HCT116 (cell line): ENCODE measurements around the gene ABR. TPM values are rescaled to one million over a fixed set of nuclear protein-coding genes. Genes with fewer than 3 reads are reported as not detected.

Experiments
- ATAC-seq: fragments of 200-7000 bp; cut with Tn5 transposase; 2 replicates; pipeline ENCODE4 v1.9.1; 2020; ENCODE audit warnings: mild to moderate bottlenecking, moderate library complexity
- BruUV-seq: library from RNA; stranded (reverse); fragments of 400-500 nt; replicated peaks from 2 replicates; lab custom pipeline; 2021; lab: Mats Ljungman, UMichigan
- CTCF ChIA-PET: fragments of 300-600 bp; sonication (Branson Sonifier 250); formaldehyde crosslinking; loops from one replicate; lab custom pipeline; 2021; ENCODE audit warnings: antibody characterized with exemption; lab: Charles Lee
- POLR2A ChIA-PET: fragments of 300-600, 350-600 bp; sonication (Branson Sonifier 250); formaldehyde crosslinking; loops from one replicate; lab custom pipeline; 2021; ENCODE audit warnings: antibody characterized with exemption; lab: Charles Lee
- RAD21 ChIA-PET, 2 experiments: fragments of 300-600 bp; sonication (Branson Sonifier 250); formaldehyde crosslinking; loops; one replicate each; lab custom pipeline; 2023; ENCODE audit warnings: low total read pairs in 2 of 2; ENCODE audit not compliant: uncharacterized antibody in 2 of 2, unreplicated experiment in 2 of 2, low non-redundant PET in 1 of 2; lab: Charles Lee
- DNase-seq: peaks from one replicate; pipeline ENCODE4 v3.0.0-alpha.2; 2010; ENCODE audit warnings: low read depth, low spot score
- H2AFZ ChIP-seq: fragments of 200-600 bp; shearing (Covaris generic), sonication (generic); 2 replicates; pipeline ENCODE4 v1.6.1; 2017; ENCODE audit warnings: low read depth, mixed run types, mixed read lengths, antibody characterized with exemption, low read length; ENCODE audit not compliant: poor library complexity, severe bottlenecking
- H3K27ac ChIP-seq: 2 replicates; pipeline ENCODE4 v1.5.1; 2012; ENCODE audit warnings: low read depth, low read length
- H3K27me3 ChIP-seq: fragments of 200-600 bp; sonication (generic); 2 replicates; pipeline ENCODE4 v1.6.1; 2016; ENCODE audit warnings: mixed run types, low read length, mixed read lengths; ENCODE audit not compliant: insufficient read depth
- H3K36me3 ChIP-seq, 2 experiments: fragments of 200-500 bp in 1 of 2; fragments of 200-600 bp in 1 of 2; sonication (Bioruptor generic) in 1 of 2; sonication (generic) in 1 of 2; 2 replicates each; pipeline versions ENCODE4 v1.5.1 to v1.6.1; 2014 to 2016; ENCODE audit warnings: low read length in 2 of 2, inconsistent platforms in 1 of 2, mixed read lengths in 1 of 2, mixed run types in 1 of 2; ENCODE audit not compliant: insufficient read depth in 2 of 2, control insufficient read depth in 1 of 2
- H3K4me1 ChIP-seq, 2 experiments: fragments of 200-600 bp in 1 of 2; sonication (generic) in 1 of 2; 2 replicates each; pipeline versions ENCODE4 v1.5.1 to v1.6.1; 2012 to 2017; ENCODE audit warnings: low read length in 2 of 2, inconsistent platforms in 1 of 2, mild to moderate bottlenecking in 1 of 2, mixed read lengths in 1 of 2, mixed run types in 1 of 2, moderate library complexity in 1 of 2; ENCODE audit not compliant: insufficient read depth in 2 of 2, control insufficient read depth in 1 of 2
- H3K4me2 ChIP-seq: fragments of 200-600 bp; sonication (generic); 2 replicates; pipeline ENCODE4 v1.6.1; 2017; ENCODE audit warnings: mixed run types, low read length, mixed read lengths
- H3K4me3 ChIP-seq, 2 experiments: fragments of 200-600 bp in 1 of 2; sonication (generic) in 1 of 2; replicated peaks in 1 of 2; 2 replicates each; pipeline ENCODE4 v1.5.1; 2011 to 2016; ENCODE audit warnings: low read length in 2 of 2, control low read depth in 1 of 2, low read depth in 1 of 2, mild to moderate bottlenecking in 1 of 2, mixed read lengths in 1 of 2, mixed run types in 1 of 2
- H3K79me2 ChIP-seq: fragments of 200-600 bp; sonication (generic); 2 replicates; pipeline ENCODE4 v1.6.1; 2017; ENCODE audit warnings: mild to moderate bottlenecking, mixed run types, low read length, moderate library complexity, mixed read lengths; ENCODE audit not compliant: insufficient read depth
- H3K9ac ChIP-seq: fragments of 200-600 bp; sonication (generic); 2 replicates; pipeline ENCODE4 v1.6.1; 2016; ENCODE audit warnings: low read length, mixed read lengths
- H3K9me2 ChIP-seq: fragments of 200-600 bp; sonication (generic), shearing (Covaris generic); 2 replicates; pipeline ENCODE4 v1.6.1; 2017; ENCODE audit warnings: mixed run types, mild to moderate bottlenecking, moderate library complexity; ENCODE audit not compliant: insufficient read depth
- H3K9me3 ChIP-seq, 2 experiments: fragments of 200-500 bp in 1 of 2; fragments of 200-600 bp in 1 of 2; sonication (Bioruptor generic) in 1 of 2; sonication (generic) in 1 of 2; 2 replicates each; pipeline ENCODE4 v1.6.1; 2014 to 2017; ENCODE audit warnings: low read length in 2 of 2, mixed read lengths in 2 of 2, inconsistent platforms in 1 of 2, low read depth in 1 of 2, mild to moderate bottlenecking in 1 of 2, mixed run types in 1 of 2, moderate library complexity in 1 of 2; ENCODE audit not compliant: control insufficient read depth in 1 of 2, insufficient read depth in 1 of 2
- H4K20me1 ChIP-seq: fragments of 200-600 bp; sonication (generic), shearing (Covaris generic); 2 replicates; pipeline ENCODE4 v1.6.1; 2017; ENCODE audit warnings: mixed run types, mild to moderate bottlenecking, moderate library complexity; ENCODE audit not compliant: insufficient read depth
- CBX3 ChIP-seq: IDR thresholded peaks from 2 replicates; pipeline ENCODE4 v1.6.1; 2012; ENCODE audit warnings: low read depth
- CEBPB ChIP-seq: IDR thresholded peaks from 2 replicates; pipeline ENCODE4 v1.6.1; 2012; ENCODE audit warnings: low read depth
- CTCF ChIP-seq, 3 experiments: fragments of 200-600 bp in 1 of 3; sonication (generic) in 1 of 3; IDR thresholded peaks in 2 of 3; conservative IDR thresholded peaks in 1 of 3; 2 replicates each; pipeline ENCODE4 v1.5.1; 2012 to 2017; ENCODE audit warnings: low read depth in 2 of 3, low read length in 2 of 3, antibody characterized with exemption in 1 of 3, borderline replicate concordance in 1 of 3, control low read depth in 1 of 3, mild to moderate bottlenecking in 1 of 3, mixed read lengths in 1 of 3, mixed run types in 1 of 3, moderate library complexity in 1 of 3; ENCODE audit not compliant: insufficient read depth in 1 of 3
- EGR1 ChIP-seq: IDR thresholded peaks from 2 replicates; pipeline ENCODE4 v1.6.1; 2012; ENCODE audit warnings: low read depth
- EZH2phosphoT487 ChIP-seq: fragments of 200-600 bp; IDR thresholded peaks from 2 replicates; pipeline ENCODE4 v1.6.1; 2018; ENCODE audit warnings: antibody characterized with exemption, borderline replicate concordance
- FOSL1 ChIP-seq: IDR thresholded peaks from 2 replicates; pipeline ENCODE4 v1.6.1; 2012; ENCODE audit warnings: low read depth
- JUND ChIP-seq: IDR thresholded peaks from 2 replicates; pipeline ENCODE4 v1.6.1; 2012
- POLR2A ChIP-seq: IDR thresholded peaks from 2 replicates; pipeline ENCODE4 v1.7.0; 2011; ENCODE audit warnings: borderline replicate concordance; ENCODE audit not compliant: insufficient read depth, insufficient read length; ENCODE audit errors: extremely low read depth
- SP1 ChIP-seq: IDR thresholded peaks from 2 replicates; pipeline ENCODE4 v1.6.1; 2012; ENCODE audit warnings: low read depth
- TCF7L2 ChIP-seq: IDR thresholded peaks from 2 replicates; pipeline ENCODE4 v1.7.0; 2011; ENCODE audit warnings: borderline replicate concordance, inconsistent platforms; ENCODE audit not compliant: insufficient read depth, insufficient read length; ENCODE audit errors: extremely low read depth
- YY1 ChIP-seq: IDR thresholded peaks from 2 replicates; pipeline ENCODE4 v1.6.1; 2011; ENCODE audit warnings: low read length, low read depth, moderate library complexity, mild to moderate bottlenecking; ENCODE audit not compliant: insufficient replicate concordance; ENCODE audit errors: extremely low read depth
- ZFX ChIP-seq: fragments of 450-650 bp; IDR thresholded peaks from 2 replicates; pipeline ENCODE4 v1.6.1; 2017
- intact Hi-C: fragments of 100-400 bp; cut with micrococcal nuclease; formaldehyde crosslinking; loops from 2 replicates; pipeline ENCODE4 v1.10.0; 2022
- total RNA-seq: library from RNA; stranded (reverse); gene quantifications from one replicate; pipeline ENCODE4 v1.2.1, GENCODE V29; 2021; ENCODE audit not compliant: unreplicated experiment
- TF ChIP-seq, protein P1 (sequence below): IDR thresholded peaks from 2 replicates; pipeline ENCODE4 v1.6.1; 2012; ENCODE audit warnings: low read depth

Gene ABR
- total RNA-seq, 1 experiment from 2014 or later = 58.5 TPM

DNA sequence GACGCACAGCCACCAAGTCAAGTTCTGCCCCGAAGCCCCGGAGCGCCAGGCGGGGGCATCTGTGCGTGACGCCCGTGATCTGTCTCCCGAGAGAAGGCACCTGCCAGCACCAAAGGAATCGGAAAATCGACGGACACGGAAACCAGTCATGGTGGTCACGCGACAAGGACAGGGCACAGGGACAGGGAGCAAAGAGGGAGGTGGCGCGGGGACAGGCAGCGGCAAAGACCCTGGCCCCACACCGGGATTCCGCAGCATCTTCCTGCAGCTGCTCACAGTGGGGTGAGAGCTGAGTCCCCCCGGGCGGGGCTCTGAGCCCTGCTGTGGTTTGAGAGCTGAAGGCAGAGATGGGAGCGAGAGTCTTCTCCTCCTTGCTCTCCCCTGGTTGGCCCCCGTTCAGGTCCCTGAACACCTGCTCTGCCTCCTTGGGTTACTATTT is 56.4 kb downstream of the ABR start:
- DNase-seq (no peak), ATAC-seq (0 out of 2 replicates have a peak, but pooled peaks have one; percentile 8)
- peak overlapping the region; percentile 45; the same call in 1 of the 2 replicates for H3K4me2 ChIP-seq
- ChIA-PET CTCF (interaction anchor here (1.2 to 2.5 kb wide), 5 partner anchors 25 to 131 kb away, joined by 4 to 29 read pairs (median 18); no protein-coding TSS in a partner anchor), POLR2A (interaction anchor here (1.0 kb wide), 1 partner anchor 14 kb away, joined by 4 read pairs; no protein-coding TSS in a partner anchor), RAD21 (interaction anchor here (0.9 to 1.6 kb wide), 2 partner anchors 65 to 68 kb away, joined by 3 to 7 read pairs; no protein-coding TSS in a partner anchor)
- H3K9me3 ChIP-seq = no peaks in the 10 kb centered on the region
- no peaks in the 10 kb centered on the region for H3K79me2 ChIP-seq
- no peaks in the 10 kb centered on the region for H3K9me2 ChIP-seq
- intact Hi-C loops = loop anchor here (1.0 to 5.0 kb wide), 3 partner anchors 24 to 209 kb away; no protein-coding TSS in a partner anchor
- H3K4me3 ChIP-seq = no peak overlapping the region
- H3K27me3 ChIP-seq = no peaks in the 10 kb centered on the region
- no TSS peak for BruUV-seq
- no peak for TF ChIP-seq POLR2A
- TF ChIP-seq, protein P1, sequence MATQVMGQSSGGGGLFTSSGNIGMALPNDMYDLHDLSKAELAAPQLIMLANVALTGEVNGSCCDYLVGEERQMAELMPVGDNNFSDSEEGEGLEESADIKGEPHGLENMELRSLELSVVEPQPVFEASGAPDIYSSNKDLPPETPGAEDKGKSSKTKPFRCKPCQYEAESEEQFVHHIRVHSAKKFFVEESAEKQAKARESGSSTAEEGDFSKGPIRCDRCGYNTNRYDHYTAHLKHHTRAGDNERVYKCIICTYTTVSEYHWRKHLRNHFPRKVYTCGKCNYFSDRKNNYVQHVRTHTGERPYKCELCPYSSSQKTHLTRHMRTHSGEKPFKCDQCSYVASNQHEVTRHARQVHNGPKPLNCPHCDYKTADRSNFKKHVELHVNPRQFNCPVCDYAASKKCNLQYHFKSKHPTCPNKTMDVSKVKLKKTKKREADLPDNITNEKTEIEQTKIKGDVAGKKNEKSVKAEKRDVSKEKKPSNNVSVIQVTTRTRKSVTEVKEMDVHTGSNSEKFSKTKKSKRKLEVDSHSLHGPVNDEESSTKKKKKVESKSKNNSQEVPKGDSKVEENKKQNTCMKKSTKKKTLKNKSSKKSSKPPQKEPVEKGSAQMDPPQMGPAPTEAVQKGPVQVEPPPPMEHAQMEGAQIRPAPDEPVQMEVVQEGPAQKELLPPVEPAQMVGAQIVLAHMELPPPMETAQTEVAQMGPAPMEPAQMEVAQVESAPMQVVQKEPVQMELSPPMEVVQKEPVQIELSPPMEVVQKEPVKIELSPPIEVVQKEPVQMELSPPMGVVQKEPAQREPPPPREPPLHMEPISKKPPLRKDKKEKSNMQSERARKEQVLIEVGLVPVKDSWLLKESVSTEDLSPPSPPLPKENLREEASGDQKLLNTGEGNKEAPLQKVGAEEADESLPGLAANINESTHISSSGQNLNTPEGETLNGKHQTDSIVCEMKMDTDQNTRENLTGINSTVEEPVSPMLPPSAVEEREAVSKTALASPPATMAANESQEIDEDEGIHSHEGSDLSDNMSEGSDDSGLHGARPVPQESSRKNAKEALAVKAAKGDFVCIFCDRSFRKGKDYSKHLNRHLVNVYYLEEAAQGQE = no peak
- no peak for TF ChIP-seq JUND
- TF ChIP-seq YY1 = no peak
- no peak for TF ChIP-seq TCF7L2
- TF ChIP-seq ZFX = no peak
- no peak for TF ChIP-seq EZH2phosphoT487
- no peak for TF ChIP-seq CTCF (IDR thresholded peaks at IDR 0.05 in 2 of 3, conservative IDR thresholded peaks at IDR 0.05 in 1 of 3; ENCODE audit: borderline replicate concordance in 1 of 3, insufficient read depth in 1 of 3, low read depth in 2 of 3, low read length in 2 of 3)
- no peak for TF ChIP-seq SP1
- no peak for TF ChIP-seq FOSL1
- no peak for TF ChIP-seq EGR1
- TF ChIP-seq CBX3 = no peak
- no peak for TF ChIP-seq CEBPB
- no peaks in the 10 kb centered on the region for H4K20me1 ChIP-seq
- no peak overlapping the region for H2AFZ ChIP-seq
- peaks cover 7 to 13% of the 10 kb centered on the region in 2 experiments; a peak in 3 of 4 replicates for H3K4me1 ChIP-seq
- H3K27ac ChIP-seq = no peak overlapping the region
- H3K36me3 ChIP-seq = no peaks in the 10 kb centered on the region
- no peak overlapping the region for H3K9ac ChIP-seq
